Measurements from ENCODE around the gene IFNGR2. TPM values are rescaled to one million over a fixed set of nuclear protein-coding genes. Genes with fewer than 3 reads are reported as not detected.
A peak's percentile ranks its signal among the peaks of the same experiment; 100 is the strongest.
"Not testable (repeated sequence)": the region's sequence is repeated elsewhere in the genome, so short reads cannot be mapped to it uniquely, and the experiment has no call there.

IFNGR2 gene
- total RNA-seq, 3 donors from 2014 or later = 8.7 to 12.8 (median 10.5) TPM

GRCh38 chr21:33452362-33452761 lies 49.1 kb downstream of the IFNGR2 start:
- Mint-ChIP-seq H3K36me3 (ENCODE audit: insufficient read depth) (peaks cover 21% of the 10 kb centered on the region), H3K27me3 (ENCODE audit: low read depth) (no peaks in the 10 kb centered on the region), H3K9me3 (no peaks in the 10 kb centered on the region), H3K4me1 (ENCODE audit: low read depth) (no peaks in the 10 kb centered on the region), H3K4me3 (no peak overlapping the region)
- DNase-seq (no peak), ATAC-seq (no peak)

GRCh38 chr21:33455686-33456446 lies 52.7 kb downstream of the IFNGR2 start:
- ATAC-seq (no peak), DNase-seq (no peak)
- Mint-ChIP-seq H3K27me3 (ENCODE audit: low read depth) (no peaks in the 10 kb centered on the region), H3K36me3 (ENCODE audit: insufficient read depth) (peaks cover 25% of the 10 kb centered on the region), H3K4me1 (ENCODE audit: low read depth) (no peaks in the 10 kb centered on the region), H3K9me3 (no peaks in the 10 kb centered on the region), H3K4me3 (no peak overlapping the region)

GRCh38 chr21:33458861-33459260 lies 55.6 kb downstream of the IFNGR2 start:
- Mint-ChIP-seq H3K36me3 (ENCODE audit: insufficient read depth) (peaks cover 13% of the 10 kb centered on the region), H3K4me3 (no peak overlapping the region), H3K4me1 (ENCODE audit: low read depth) (no peaks in the 10 kb centered on the region), H3K27me3 (ENCODE audit: low read depth) (no peaks in the 10 kb centered on the region), H3K9me3 (no peaks in the 10 kb centered on the region)
- DNase-seq (no peak), ATAC-seq (no peak)

- Mint-ChIP-seq H3K36me3 (ENCODE audit: insufficient read depth) (peaks cover 5% of the 10 kb centered on the region), H3K4me1 (ENCODE audit: low read depth) (no peaks in the 10 kb centered on the region)
Observed at GRCh38 chr21:33461538-33462250, 58.5 kb downstream of the IFNGR2 start.

DNA sequence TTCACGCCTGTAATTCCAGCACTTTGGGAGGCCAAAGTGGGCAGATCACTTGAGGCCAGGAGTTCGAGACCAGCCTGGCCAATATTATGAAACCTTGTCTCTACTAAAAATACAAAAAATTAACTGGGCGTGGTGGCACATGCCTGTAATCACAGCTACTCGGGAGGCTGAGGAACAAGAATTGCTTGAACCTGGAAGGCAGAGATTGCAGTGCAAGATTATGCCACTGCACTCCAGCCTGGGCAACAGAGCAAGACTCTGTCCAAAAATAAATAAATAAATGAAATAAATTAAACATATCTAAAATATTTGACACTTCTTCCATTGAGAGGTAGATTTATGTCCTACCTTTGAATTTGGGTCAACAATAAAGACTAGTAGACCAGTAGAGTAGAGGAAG lies 66.0 kb downstream of the IFNGR2 start:
- H3K4me3 Mint-ChIP-seq; ATAC-seq; H3K9me3 Mint-ChIP-seq; H3K36me3 Mint-ChIP-seq (ENCODE audit: insufficient read depth); DNase-seq; H3K4me1 Mint-ChIP-seq (ENCODE audit: low read depth); H3K27me3 Mint-ChIP-seq (ENCODE audit: low read depth): not testable (repeated sequence)

More at GRCh38 chr21:33461538-33462250, 58.5 kb downstream of the IFNGR2 start:
- ATAC-seq (no peak), DNase-seq (no peak)
- no peaks in the 10 kb centered on the region for H3K9me3 Mint-ChIP-seq
- H3K27me3 Mint-ChIP-seq (ENCODE audit: low read depth) = no peaks in the 10 kb centered on the region
- H3K4me3 Mint-ChIP-seq = no peak overlapping the region

- peaks cover 5% of the 10 kb centered on the region for H3K4me1 Mint-ChIP-seq (ENCODE audit: low read depth)
Observed at GRCh38 chr21:33470701-33471100, 67.5 kb downstream of the IFNGR2 start.

GRCh38 chr21:33473344-33473743 lies 70.1 kb downstream of the IFNGR2 start:
- Mint-ChIP-seq H3K36me3 (ENCODE audit: insufficient read depth) (peaks cover 2% of the 10 kb centered on the region), H3K27me3 (ENCODE audit: low read depth) (no peaks in the 10 kb centered on the region), H3K9me3 (no peaks in the 10 kb centered on the region), H3K4me1 (ENCODE audit: low read depth) (peaks cover 11% of the 10 kb centered on the region), H3K4me3 (no peak overlapping the region)
- ATAC-seq = no peak
- no peak for DNase-seq

More at GRCh38 chr21:33470701-33471100, 67.5 kb downstream of the IFNGR2 start:
- Mint-ChIP-seq H3K36me3 (ENCODE audit: insufficient read depth) (peaks cover 2% of the 10 kb centered on the region), H3K9me3 (no peaks in the 10 kb centered on the region), H3K27me3 (ENCODE audit: low read depth) (no peaks in the 10 kb centered on the region), H3K4me3 (no peak overlapping the region)
- DNase-seq (no peak), ATAC-seq (no peak)

GRCh38 chr21:33477066-33477465 lies 73.9 kb downstream of the IFNGR2 start:
- DNase-seq (no peak), ATAC-seq (no peak)
- H3K9me3 Mint-ChIP-seq = no peaks in the 10 kb centered on the region
- peaks cover 2% of the 10 kb centered on the region for H3K36me3 Mint-ChIP-seq (ENCODE audit: insufficient read depth)
- H3K4me3 Mint-ChIP-seq = peak overlapping the region; percentile 54
- H3K27me3 Mint-ChIP-seq (ENCODE audit: low read depth) = no peaks in the 10 kb centered on the region
- peaks cover 21% of the 10 kb centered on the region for H3K4me1 Mint-ChIP-seq (ENCODE audit: low read depth)

- DNase-seq = no peak
- H3K4me3 Mint-ChIP-seq = peak overlapping the region; percentile 90
Observed at GRCh38 chr21:33478182-33478581, 75.0 kb downstream of the IFNGR2 start.

DNA sequence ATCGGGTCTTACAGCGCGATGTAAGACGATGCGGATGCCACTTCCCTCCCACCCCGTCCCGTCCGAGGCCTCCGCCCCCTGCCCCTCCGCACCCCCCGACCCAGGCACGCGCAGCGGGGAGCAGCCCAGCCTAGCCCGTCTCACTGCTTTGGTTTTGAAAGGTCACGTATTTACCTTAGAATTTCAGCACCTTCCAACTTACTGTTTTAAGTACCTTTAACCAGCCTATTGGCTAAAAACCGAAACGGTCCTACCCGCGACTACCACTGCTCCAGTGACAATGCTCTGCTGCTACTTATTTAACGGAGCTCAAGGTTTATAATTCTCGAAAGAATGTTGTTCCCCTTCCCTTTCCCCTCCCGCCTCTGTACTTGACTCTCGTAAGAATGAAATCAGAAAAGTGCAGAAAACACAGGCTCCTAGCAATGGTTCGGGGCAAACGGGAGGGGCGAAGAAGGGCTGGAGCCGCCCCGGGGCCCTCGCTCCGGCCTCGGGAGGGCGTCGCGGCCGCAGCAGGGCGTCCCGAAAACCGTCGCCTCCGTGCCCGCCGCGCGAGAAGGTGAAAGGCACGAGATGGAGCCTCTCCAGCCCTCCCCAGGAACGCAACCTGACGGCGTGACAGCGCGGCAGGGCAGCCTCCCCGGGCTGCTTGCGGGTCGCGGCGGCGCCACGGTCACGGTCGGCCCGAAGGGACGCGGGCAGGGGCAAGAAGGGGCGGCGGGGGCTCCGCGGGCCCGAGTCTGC lies 75.9 kb downstream of the IFNGR2 start:
- DNase-seq (peak; percentile 20), ATAC-seq (peak; percentile 17 to 19)
- Mint-ChIP-seq H3K4me1 (ENCODE audit: low read depth) (peaks cover 15% of the 10 kb centered on the region), H3K36me3 (ENCODE audit: insufficient read depth) (no peaks in the 10 kb centered on the region), H3K27me3 (ENCODE audit: low read depth) (no peaks in the 10 kb centered on the region), H3K9me3 (no peaks in the 10 kb centered on the region), H3K4me3 (peak overlapping the region; percentile 90)

More at GRCh38 chr21:33478182-33478581, 75.0 kb downstream of the IFNGR2 start:
- no peak for ATAC-seq
- Mint-ChIP-seq H3K4me1 (ENCODE audit: low read depth) (peaks cover 21% of the 10 kb centered on the region), H3K27me3 (ENCODE audit: low read depth) (no peaks in the 10 kb centered on the region), H3K36me3 (ENCODE audit: insufficient read depth) (no peaks in the 10 kb centered on the region), H3K9me3 (no peaks in the 10 kb centered on the region)

- no peaks in the 10 kb centered on the region for H3K9me3 Mint-ChIP-seq
- peak within 1 kb of the TSS; percentile 90 for H3K4me3 Mint-ChIP-seq
- ATAC-seq (peak; percentile 95 to 96), DNase-seq (peak; percentile 94)
- no peaks in the 10 kb centered on the region for H3K27me3 Mint-ChIP-seq (ENCODE audit: low read depth)
- H3K36me3 Mint-ChIP-seq (ENCODE audit: insufficient read depth) = no peaks in the 10 kb centered on the region
- peaks cover 15% of the 10 kb centered on the region for H3K4me1 Mint-ChIP-seq (ENCODE audit: low read depth)
Observed at GRCh38 chr21:33479679-33480480, 76.7 kb downstream of the IFNGR2 start, which contains the start of gene TMEM50B. TMEM50B (minus strand) TSS chr21:33479974; CDS start chr21:33468885, 11,089 bp downstream.

DNA sequence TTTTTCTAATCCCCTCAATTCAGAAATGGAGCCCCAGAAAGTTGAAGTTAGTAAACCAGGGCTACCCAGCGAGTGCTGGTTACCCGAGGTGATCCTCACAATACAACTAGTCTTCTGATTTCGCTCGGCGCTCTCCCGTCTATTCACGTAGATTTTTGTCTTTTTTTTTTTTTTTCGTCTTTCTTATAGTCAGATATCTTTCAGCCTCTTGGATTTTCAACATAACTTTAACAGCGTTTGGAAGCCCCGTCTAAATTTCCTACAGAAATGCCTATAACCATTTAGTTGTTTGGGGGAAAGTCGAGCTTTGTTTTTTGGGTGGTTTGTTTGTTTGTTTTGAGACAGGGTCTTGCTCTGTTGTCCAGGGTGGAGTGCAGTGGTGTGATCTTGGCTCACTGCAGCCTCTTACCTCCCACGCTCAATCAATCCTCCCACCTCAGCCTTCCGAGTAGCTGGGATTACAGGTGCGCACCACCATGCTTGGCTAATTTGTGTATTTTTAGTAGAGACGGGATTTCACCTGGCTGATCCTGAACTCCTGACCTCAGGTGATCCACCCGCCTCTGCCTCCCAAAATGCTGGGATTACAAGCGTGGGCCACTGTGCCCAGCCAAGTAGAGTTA lies 77.4 kb downstream of the IFNGR2 start:
- H3K36me3 Mint-ChIP-seq (ENCODE audit: insufficient read depth) = no peaks in the 10 kb centered on the region

DNA sequence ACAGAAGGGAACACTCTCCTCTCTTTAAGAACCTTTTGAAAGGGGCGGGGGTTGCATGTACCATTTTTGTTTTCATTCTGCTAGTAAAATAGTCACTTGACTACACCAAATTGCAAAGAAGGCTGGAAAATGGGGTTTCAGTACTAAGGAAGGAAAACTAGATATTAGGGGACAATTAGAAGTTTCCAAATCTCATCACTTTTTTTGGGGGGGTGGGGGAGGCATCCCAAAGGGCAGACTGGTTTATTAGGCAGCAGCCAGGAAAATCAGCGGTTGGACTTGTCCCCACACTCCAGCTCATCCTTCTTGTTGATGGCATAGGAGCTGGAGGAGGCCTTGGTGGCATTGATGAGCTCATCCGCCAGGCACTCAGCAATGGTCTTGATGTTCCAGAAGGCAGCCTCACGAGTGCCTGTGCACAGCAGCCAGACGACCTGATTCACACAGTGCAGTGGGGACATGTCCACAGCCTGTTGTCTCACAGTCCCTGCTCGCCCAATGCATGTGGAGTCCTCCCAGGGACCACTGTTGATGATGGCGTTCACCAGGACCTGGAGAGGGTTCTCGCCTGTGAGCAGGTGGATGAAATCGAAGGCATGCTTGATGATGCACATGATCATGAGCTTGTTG lies 78.2 kb downstream of the IFNGR2 start:
- H3K4me1 Mint-ChIP-seq (ENCODE audit: low read depth) = peaks cover 15% of the 10 kb centered on the region
- H3K9me3 Mint-ChIP-seq = no peaks in the 10 kb centered on the region
- H3K27me3 Mint-ChIP-seq (ENCODE audit: low read depth) = no peaks in the 10 kb centered on the region
- DNase-seq (no peak), ATAC-seq (no peak)
- no peaks in the 10 kb centered on the region for H3K36me3 Mint-ChIP-seq (ENCODE audit: insufficient read depth)
- no peak overlapping the region for H3K4me3 Mint-ChIP-seq

More for the DNA sequence above, 77.4 kb downstream of the IFNGR2 start:
- Mint-ChIP-seq H3K4me1 (ENCODE audit: low read depth) (peaks cover 15% of the 10 kb centered on the region), H3K4me3 (peak overlapping the region; percentile 90), H3K9me3 (no peaks in the 10 kb centered on the region), H3K27me3 (ENCODE audit: low read depth) (no peaks in the 10 kb centered on the region)
- no peak for ATAC-seq
- DNase-seq = no peak

Measured in activated T-cell treated with anti-CD3 and anti-CD28 coated beads, Interleukin-2, amount 50 U/mL, for 4 hours (primary cell).